ENCODE measurements around the gene MAGI1.

MAGI1 gene

DNA sequence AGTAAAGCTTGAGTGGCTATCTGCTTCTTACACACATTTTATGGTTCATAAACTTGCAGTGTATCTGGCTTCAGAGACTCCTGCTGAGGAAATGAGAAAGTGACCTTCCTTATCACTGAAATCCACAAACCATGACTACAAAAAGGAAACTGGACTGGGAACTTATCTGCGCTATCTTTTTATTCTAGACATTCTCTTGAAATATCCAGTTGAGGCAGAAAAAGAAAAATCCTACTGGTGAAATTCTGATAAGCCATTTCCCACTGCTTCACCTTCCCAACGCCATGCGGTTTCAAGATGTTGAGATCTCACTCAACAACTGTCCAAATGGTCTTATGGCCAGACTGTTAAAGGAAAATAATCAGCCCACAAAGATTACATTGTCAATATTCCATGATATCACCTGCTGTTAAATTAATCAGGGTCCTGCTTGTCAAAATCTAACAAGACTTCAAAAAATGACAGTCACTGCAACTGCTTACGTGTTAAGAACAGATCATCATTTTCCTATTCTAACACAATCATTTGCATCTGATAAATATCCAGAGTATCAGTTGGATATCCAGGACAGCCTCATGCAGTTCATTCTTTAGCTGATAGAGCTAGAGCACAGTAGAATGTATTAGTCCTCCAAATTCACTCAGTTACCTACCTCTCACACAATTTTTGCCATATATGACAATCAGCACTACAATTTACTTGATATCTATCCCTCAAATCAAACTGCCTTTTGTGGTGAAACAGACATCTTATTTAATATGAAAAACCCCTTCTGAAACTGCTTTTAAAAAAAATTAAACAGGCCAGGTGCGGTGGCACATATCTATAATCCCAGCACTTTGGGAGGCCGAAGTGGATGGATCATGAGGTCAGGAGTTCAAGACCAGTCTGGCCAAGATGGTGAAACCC is 538.1 kb downstream of the MAGI1 start:
- DNase-seq: no peak

- no peak for DNase-seq
Measured at GRCh38 chr3:65497846-65498245, 540.9 kb downstream of the MAGI1 start.

- no peak for DNase-seq
Measured at GRCh38 chr3:65497236-65497635, 541.5 kb downstream of the MAGI1 start.

- no peak for DNase-seq
Measured at GRCh38 chr3:65493938-65494337, 544.8 kb downstream of the MAGI1 start.

DNA sequence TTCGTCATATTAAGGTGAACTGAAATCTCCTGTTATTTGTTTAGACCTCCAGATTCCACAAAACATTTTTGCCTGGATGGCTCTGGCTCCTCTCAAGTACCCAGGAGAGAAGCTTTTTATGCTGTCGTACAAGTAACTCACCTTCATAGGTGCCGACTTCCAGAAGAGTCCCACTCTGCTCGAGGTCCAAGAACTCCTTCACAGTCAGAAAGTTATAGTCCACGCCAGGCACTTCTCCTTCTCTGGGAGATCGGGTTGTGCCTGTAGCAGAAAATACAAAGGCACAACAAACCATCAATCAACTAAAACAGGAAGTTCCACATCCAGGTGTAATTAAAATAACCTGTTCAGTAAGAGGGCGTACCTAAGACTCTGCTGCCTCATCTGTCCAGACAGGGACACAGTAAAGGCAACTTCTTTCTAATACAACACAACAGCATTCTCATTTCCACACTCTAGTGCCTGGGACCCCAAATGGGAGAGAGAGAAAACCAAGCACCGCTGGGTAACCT is 545.3 kb downstream of the MAGI1 start:
- DNase-seq: no peak

DNA sequence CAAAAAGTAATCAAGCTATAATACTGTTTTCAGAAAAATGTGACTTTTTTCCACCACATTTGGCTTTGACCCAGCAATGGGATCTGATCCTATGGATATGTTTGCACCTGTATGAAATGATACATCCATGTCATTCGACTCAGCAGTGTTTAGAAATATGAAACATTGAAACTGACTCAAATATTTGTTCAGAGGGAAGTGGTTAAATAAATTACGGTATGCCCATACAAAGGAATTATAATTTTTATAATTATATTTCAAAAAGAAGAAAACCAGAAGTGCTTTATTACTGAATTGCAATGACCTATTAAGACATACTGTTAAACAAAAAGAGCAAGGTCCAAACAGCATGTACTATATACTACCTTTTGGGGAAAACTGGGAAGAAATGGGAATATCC is 546.5 kb downstream of the MAGI1 start:
- no peak for DNase-seq

DNA sequence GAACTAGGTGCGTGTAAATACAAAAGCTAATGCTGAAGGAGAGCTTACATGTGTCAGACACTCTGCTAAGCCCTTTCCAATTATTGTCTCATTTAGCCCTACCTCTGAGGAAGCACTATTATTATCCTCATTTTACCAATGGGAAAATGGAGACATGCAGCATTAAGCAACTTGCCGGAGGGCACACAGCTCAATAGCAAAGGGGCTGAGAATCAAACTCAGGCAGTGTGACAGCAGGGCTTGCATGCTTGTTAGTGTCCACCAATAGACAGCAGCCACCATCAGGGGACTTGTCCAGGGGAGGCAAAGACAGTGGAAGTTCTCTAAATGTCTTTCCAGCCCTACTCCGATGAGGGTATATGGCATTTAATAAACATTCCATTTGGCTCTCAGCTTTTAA is 548.6 kb downstream of the MAGI1 start:
- no peak for DNase-seq

- DNase-seq: no peak
Measured at GRCh38 chr3:65489253-65489652, 549.5 kb downstream of the MAGI1 start.

- no peak for DNase-seq
Measured at GRCh38 chr3:65485826-65486469, 552.8 kb downstream of the MAGI1 start.

- DNase-seq: no peak
Measured at GRCh38 chr3:65484964-65485363, 553.8 kb downstream of the MAGI1 start.

DNA sequence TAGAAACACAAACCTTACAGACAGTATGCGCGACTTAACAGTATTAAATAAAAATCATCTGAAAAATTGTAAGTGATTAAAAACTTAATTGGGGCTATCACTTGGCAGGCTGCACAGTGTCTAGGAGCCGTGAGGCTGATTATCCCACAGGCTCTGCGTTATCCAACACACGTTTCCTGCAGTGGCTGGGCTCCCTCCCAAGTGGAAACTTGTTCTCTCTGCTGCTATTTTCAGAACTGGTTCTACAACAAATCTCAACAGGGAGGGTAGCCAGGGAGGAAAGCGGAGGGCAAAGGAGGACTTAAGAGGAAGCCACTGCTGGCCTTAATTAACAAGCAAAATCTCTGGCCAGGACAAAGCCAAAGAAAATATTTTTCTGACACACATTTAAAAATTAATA is 555.2 kb downstream of the MAGI1 start:
- DNase-seq: no peak

DNA sequence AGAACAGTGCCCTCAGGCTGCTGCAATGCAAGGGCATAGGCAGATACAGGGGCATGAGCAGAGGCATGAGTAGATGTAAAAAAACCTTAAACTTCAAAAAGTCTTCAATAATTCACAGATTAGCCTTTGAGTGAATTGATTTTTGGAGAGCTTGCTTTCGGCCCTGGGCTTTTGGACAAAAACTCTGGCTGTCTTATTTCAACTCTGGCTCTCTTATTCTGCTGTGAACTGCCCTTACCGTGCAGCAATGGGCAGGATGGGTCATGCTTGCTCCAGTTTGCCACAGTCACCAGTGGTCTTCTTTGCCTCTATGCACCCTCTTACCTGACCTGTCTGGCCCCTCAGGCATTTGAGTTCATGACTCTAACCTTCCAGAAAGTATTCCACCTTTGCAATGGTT is 555.7 kb downstream of the MAGI1 start:
- no peak for DNase-seq

- DNase-seq: no peak
Measured at GRCh38 chr3:65481085-65481484, 557.6 kb downstream of the MAGI1 start.

GRCh38 chr3:65479990-65480389 is 558.7 kb downstream of the MAGI1 start:
- DNase-seq: no peak

GRCh38 chr3:65478551-65479500 is 559.9 kb downstream of the MAGI1 start:
- DNase-seq: no peak

DNA sequence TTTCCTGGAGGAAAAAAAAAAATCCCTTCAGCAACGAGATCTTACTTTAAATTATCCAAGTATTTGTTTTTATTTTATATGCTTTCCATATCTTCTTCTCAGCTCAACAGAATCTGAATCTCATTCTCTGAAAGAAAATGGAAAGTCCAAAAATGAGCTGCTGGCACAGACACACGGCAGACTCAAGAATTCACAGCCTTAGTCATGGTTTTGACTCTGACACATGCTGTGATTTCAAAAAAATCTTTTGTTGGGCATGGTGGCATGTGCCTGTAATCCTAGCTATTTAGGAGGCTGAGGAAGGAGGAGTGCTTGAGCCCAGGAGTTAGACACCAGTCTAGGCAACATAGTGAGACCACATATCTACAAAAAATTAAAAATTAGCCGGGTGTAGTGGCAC is 565.0 kb downstream of the MAGI1 start:
- no peak for DNase-seq

GRCh38 chr3:65472501-65472900 is 566.2 kb downstream of the MAGI1 start:
- DNase-seq: no peak

DNA sequence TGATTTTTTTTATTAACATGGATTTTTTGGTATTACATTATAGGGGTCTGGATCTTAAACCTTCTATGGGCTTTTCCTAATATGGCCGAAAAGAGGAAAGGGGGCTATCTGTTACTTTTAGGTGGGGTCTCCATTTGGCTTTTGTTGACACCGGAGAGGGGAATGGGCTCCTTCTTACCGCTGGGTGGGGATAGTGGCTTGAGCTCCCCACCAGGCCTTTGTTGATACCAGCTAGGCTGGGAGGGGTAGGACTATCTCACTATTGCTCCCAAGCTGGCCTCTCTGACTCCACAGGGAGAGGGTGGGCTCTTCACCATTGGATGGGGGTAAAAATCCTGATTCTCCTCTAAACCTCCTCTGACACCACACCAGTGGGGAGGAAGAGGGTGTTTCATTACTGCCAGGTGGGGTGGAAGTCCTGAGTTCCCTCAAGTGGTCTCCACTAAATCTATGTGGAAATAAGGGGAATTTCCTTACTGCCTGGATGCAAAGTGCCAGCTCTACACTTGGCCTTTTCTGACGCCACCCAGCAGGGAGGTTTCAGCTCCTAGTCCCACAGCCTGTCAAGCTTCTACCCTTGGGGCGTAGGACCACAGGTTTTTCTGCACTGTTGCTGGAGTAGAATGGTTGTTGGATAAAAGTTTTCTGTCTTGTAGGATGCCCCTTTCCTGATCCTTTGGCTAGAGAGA is 572.3 kb downstream of the MAGI1 start:
- DNase-seq: no peak

GRCh38 chr3:65449841-65450428 is 588.8 kb downstream of the MAGI1 start:
- DNase-seq: no peak

DNA sequence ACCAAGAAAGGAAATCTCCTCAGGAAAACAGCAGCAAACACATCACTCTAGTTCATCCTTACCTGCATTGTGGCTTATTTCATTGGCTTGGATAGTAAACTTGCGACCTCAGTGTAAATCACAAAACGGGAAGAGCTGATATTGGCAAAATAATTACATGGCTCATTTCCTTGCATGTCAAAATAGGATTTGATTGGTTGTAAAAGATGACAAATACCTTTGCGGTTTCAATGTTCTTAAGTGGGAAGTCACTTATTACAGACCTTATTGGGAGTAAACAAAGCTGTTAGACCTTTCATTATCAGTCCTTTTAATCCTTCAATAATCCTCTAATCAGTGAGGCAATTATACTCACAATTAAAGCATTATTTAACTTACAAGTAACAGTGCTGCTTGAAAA is 590.6 kb downstream of the MAGI1 start:
- DNase-seq: no peak

GRCh38 chr3:65445573-65446169 is 593.0 kb downstream of the MAGI1 start:
- no peak for DNase-seq

- no peak for DNase-seq
Measured at GRCh38 chr3:65444447-65444815, 594.3 kb downstream of the MAGI1 start.
